ENCODE data around the gene R3HCC1L.

R3HCC1L gene

GRCh38 chr10:98292971-98293370, 158.5 kb downstream of the R3HCC1L start:
- DNase-seq, result no peak

DNA sequence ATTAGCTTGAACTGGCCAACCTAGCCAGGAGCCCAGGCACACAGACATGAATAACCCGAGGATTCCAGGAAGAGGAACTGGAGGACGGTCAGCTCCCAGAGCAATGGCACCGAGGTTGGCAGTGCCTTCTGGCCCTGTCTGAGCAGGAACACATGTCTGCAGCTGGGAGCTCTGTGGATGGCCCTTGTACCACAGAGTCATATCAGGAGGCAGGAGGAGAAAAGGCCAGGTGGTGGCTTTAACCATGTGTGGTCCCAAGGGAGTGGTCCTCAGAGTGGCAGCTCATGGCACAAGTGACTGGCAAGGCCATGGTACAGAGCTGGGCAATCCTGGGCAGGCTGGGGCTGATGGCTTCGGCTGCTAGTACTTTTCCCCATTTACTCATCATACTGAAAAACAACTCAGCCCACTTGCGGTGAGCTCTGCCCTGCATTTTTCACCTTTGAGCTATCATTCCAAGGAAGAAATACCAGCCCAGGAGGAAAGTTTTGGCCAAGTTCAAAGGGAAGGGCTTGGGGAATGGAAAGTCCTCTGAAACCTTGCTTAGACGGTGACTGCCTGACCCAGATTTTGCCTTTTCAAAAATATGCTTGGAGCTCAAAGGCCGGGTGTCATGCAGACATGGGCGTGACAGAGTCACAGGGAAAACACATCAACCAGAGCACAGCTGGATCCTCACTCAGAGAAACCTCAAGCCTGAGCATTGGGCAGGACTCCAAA, 159.3 kb downstream of the R3HCC1L start:
- no peak for DNase-seq

DNA sequence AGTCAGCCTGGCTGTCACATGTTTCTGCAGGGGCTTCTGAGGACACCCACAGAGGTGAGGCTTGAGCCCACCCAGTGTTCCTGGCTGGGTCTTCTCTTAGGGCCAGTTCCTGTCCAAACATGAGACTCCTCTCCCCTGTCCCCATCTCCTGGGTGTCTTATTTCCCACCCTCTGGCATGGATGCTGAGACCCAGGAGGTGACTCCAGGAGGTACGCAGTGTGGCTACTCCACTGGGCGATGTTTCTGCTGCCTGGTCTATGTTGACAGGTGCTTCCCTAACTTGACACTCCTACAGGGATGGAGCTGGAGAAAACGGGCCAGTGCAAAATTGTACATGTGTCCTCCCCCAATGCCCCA, 159.8 kb downstream of the R3HCC1L start:
- DNase-seq, result no peak

All from CD4-positive, alpha-beta T cell treated with Interleukin-6 for 4 hours (primary cell).